K562 (cell line): ENCODE results near the gene MSGN1. TPM values are rescaled to one million over a fixed set of nuclear protein-coding genes. Genes with fewer than 3 reads are reported as not detected.

Source experiments
- ATAC-seq: fragments of 200-7000 bp; cut with Tn5 transposase; 3 replicates; pipeline ENCODE4 v1.9.1; 2020; ENCODE audit warnings: moderate library complexity
- BruUV-seq: library from RNA; stranded (reverse); fragments of 400-500 nt; replicated peaks from 2 replicates; lab custom pipeline; 2021; lab: Mats Ljungman, UMichigan
- CTCF ChIA-PET: fragments of 300-600 bp; formaldehyde crosslinking; extraction: SDS; loops from one replicate; lab custom pipeline; 2021; ENCODE audit warnings: low intra/inter-chr PET ratio; lab: Yijun Ruan, JAX
- POLR2A ChIA-PET: fragments of 300-600, 350-650 bp; sonication (Branson Sonifier 250); formaldehyde crosslinking; extraction: SDS; loops from one replicate; lab custom pipeline; 2021; ENCODE audit warnings: antibody characterized with exemption, inconsistent platforms; lab: Yijun Ruan, JAX
- DNase-seq, 4 experiments: peaks; one replicate each; pipeline versions ENCODE4 v3.0.0 to v3.0.0-alpha.2; 2011 to 2018; ENCODE audit warnings: low spot score in 3 of 4, mixed read lengths in 3 of 4; ENCODE audit errors: extremely low read depth in 1 of 4
- FAIRE-seq: peaks from 2 replicates; lab custom pipeline; 2011; peaks lifted over from hg19 to GRCh38; lab: Jason Lieb, UNC
- H2AFZ ChIP-seq: 2 replicates; pipeline ENCODE4 v1.6.0; 2011; ENCODE audit warnings: low read depth, low read length, control low read depth, inconsistent platforms
- H3K27ac ChIP-seq: fragments of 200-600 bp; 3 replicates; pipeline ENCODE4 v1.8.0; 2011; ENCODE audit warnings: low read depth, mild to moderate bottlenecking, control low read depth, inconsistent platforms, low read length, moderate library complexity, mixed read lengths; ENCODE audit errors: extremely low read depth
- H3K27me3 ChIP-seq, 2 experiments: fragments of 300-600 bp in 1 of 2; 2 replicates in 1 of 2; 3 replicates in 1 of 2; pipeline versions ENCODE4 v1.6.0 to v1.8.0; 2011; ENCODE audit warnings: inconsistent platforms in 2 of 2, low read length in 2 of 2, mild to moderate bottlenecking in 1 of 2, mixed read lengths in 1 of 2, moderate library complexity in 1 of 2; ENCODE audit not compliant: control insufficient read depth in 2 of 2, insufficient read depth in 2 of 2
- H3K36me3 ChIP-seq: fragments of 300-600 bp; 3 replicates; pipeline ENCODE4 v1.8.0; 2011; ENCODE audit warnings: mild to moderate bottlenecking, low read length, inconsistent platforms; ENCODE audit not compliant: control insufficient read depth, insufficient read depth
- H3K4me1 ChIP-seq, 2 experiments: fragments of 200-600 bp in 1 of 2; replicated peaks in 1 of 2; 2 replicates in 1 of 2; 3 replicates in 1 of 2; pipeline versions ENCODE4 v1.5.1 to v1.8.0; 2011; ENCODE audit warnings: inconsistent platforms in 2 of 2, low read length in 2 of 2, mild to moderate bottlenecking in 1 of 2, mixed read lengths in 1 of 2, moderate library complexity in 1 of 2; ENCODE audit not compliant: control insufficient read depth in 2 of 2, insufficient read depth in 2 of 2
- H3K4me2 ChIP-seq: 2 replicates; pipeline ENCODE4 v1.6.1; 2011; ENCODE audit warnings: low read length, control low read depth, inconsistent platforms, mixed read lengths; ENCODE audit not compliant: insufficient read depth
- H3K4me3 ChIP-seq: fragments of 200-600 bp; sonication (generic), shearing (Covaris generic); 2 replicates; pipeline ENCODE4 v1.5.1; 2016; ENCODE audit warnings: control low read depth, inconsistent platforms
- H3K79me2 ChIP-seq: fragments of 200-600 bp; 3 replicates; pipeline ENCODE4 v1.8.0; 2011; ENCODE audit warnings: low read length, inconsistent platforms; ENCODE audit not compliant: control insufficient read depth, insufficient read depth
- H3K9ac ChIP-seq, 2 experiments: 2 replicates each; pipeline versions ENCODE4 v1.6.0 to v1.6.1; 2011; ENCODE audit warnings: low read depth in 2 of 2, low read length in 2 of 2, control low read depth in 1 of 2, inconsistent platforms in 1 of 2, mild to moderate bottlenecking in 1 of 2, mixed read lengths in 1 of 2; ENCODE audit not compliant: insufficient read depth in 1 of 2
- H3K9me1 ChIP-seq: one replicate; pipeline ENCODE4 v1.6.0; 2011; ENCODE audit warnings: inconsistent platforms, mild to moderate bottlenecking, low read length, moderate library complexity; ENCODE audit not compliant: control insufficient read depth, insufficient read depth
- H3K9me3 ChIP-seq: replicated peaks from 2 replicates; pipeline ENCODE4 v1.5.1; 2011; ENCODE audit warnings: low read depth, low read length, inconsistent platforms; ENCODE audit not compliant: control insufficient read depth, insufficient read depth
- H4K20me1 ChIP-seq: replicated peaks from 2 replicates; pipeline ENCODE4 v1.6.1; 2011; ENCODE audit warnings: low read length, inconsistent platforms, mixed read lengths; ENCODE audit not compliant: control insufficient read depth, insufficient read depth
- DNMT1 ChIP-seq: fragments of 450-650 bp; IDR thresholded peaks from 2 replicates; pipeline ENCODE4 v1.6.1; 2016; ENCODE audit warnings: antibody characterized with exemption, mild to moderate bottlenecking
- E2F1 ChIP-seq: sonication (generic); formaldehyde crosslinking; IDR thresholded peaks from 2 replicates; pipeline ENCODE4 v1.8.1; 2023; ENCODE audit warnings: mild to moderate bottlenecking, missing genetic modification reagents, moderate library complexity
- ETS2 ChIP-seq: IDR thresholded peaks from 2 replicates; pipeline ENCODE4 v1.6.1; 2016; ENCODE audit warnings: borderline replicate concordance, missing genetic modification characterization, mild to moderate bottlenecking, moderate library complexity, missing compliant biosample characterization; ENCODE audit not compliant: poor library complexity, severe bottlenecking
- FOXM1 ChIP-seq, 2 experiments: fragments of 450-650 bp in 1 of 2; sonication (generic) in 1 of 2; formaldehyde crosslinking in 1 of 2; IDR thresholded peaks; 2 replicates each; pipeline versions ENCODE4 v1.6.1 to v1.9.0; 2017 to 2022; ENCODE audit warnings: low read depth in 2 of 2, mild to moderate bottlenecking in 2 of 2, missing genetic modification reagents in 1 of 2, moderate library complexity in 1 of 2
- HNRNPL ChIP-seq: fragments of 200-400 bp; formaldehyde crosslinking; IDR thresholded peaks from 2 replicates; pipeline ENCODE4 v1.6.1; 2017; ENCODE audit warnings: low read depth, mild to moderate bottlenecking, low read length
- HOXB6 ChIP-seq: fragments of 250-450 bp; sonication (Bioruptor Pico); IDR thresholded peaks from 2 replicates; pipeline ENCODE4 v1.5.1; 2022; ENCODE audit warnings: mild to moderate bottlenecking, borderline replicate concordance
- IFI16 ChIP-seq: fragments of 250-450 bp; sonication (Bioruptor Pico); IDR thresholded peaks from 2 replicates; pipeline ENCODE4 v2.1.2; 2022; ENCODE audit warnings: mild to moderate bottlenecking, inconsistent platforms
- NFE2 ChIP-seq: IDR thresholded peaks from 2 replicates; pipeline ENCODE4 v1.6.1; 2014; ENCODE audit warnings: antibody characterized with exemption, low read depth
- POLR2H ChIP-seq: IDR thresholded peaks from 2 replicates; pipeline ENCODE4 v1.6.1; 2016; ENCODE audit warnings: missing genetic modification characterization, low read depth, mild to moderate bottlenecking, control low read depth, missing compliant biosample characterization, moderate library complexity
- SRSF9 ChIP-seq: fragments of 200-400 bp; formaldehyde crosslinking; IDR thresholded peaks from 2 replicates; pipeline ENCODE4 v1.6.1; 2017; ENCODE audit warnings: low read depth, low read length, borderline replicate concordance
- TBL1XR1 ChIP-seq, 2 experiments: IDR thresholded peaks; 2 replicates each; pipeline ENCODE4 v1.6.1; 2012; ENCODE audit warnings: improper control_type of control experiment in 2 of 2, low read length in 2 of 2, mild to moderate bottlenecking in 1 of 2
- ZNF197 ChIP-seq: fragments of 200-800 bp; sonication (Bioruptor generic); IDR thresholded peaks from 2 replicates; pipeline ENCODE4 v1.6.1; 2016; ENCODE audit warnings: low read depth, missing genetic modification characterization, missing compliant biosample characterization
- ZNF263 ChIP-seq: sonication (generic); formaldehyde crosslinking; IDR thresholded peaks from 2 replicates; pipeline ENCODE4 v1.8.0; 2022; ENCODE audit warnings: mild to moderate bottlenecking, missing genetic modification reagents, borderline replicate concordance
- ZNF280A ChIP-seq: fragments of 450-650 bp; IDR thresholded peaks from 2 replicates; pipeline ENCODE4 v1.6.1; 2018; ENCODE audit warnings: mild to moderate bottlenecking, low read depth; ENCODE audit not compliant: partially characterized antibody
- ZNF282 ChIP-seq: sonication (generic); formaldehyde crosslinking; IDR thresholded peaks from 2 replicates; pipeline ENCODE4 v1.8.1; 2023; ENCODE audit warnings: missing genetic modification reagents
- ZNF347 ChIP-seq: fragments of 450-650 bp; formaldehyde crosslinking; IDR thresholded peaks from 2 replicates; pipeline ENCODE4 v1.4.0; 2020; ENCODE audit warnings: low read depth, mild to moderate bottlenecking, moderate library complexity
- ZNF586 ChIP-seq: fragments of 450-650 bp; formaldehyde crosslinking; conservative IDR thresholded peaks from 2 replicates; pipeline ENCODE4 v1.4.0; 2020; ENCODE audit warnings: mild to moderate bottlenecking, moderate library complexity
- ZNF778 ChIP-seq: fragments of 450-650 bp; formaldehyde crosslinking; IDR thresholded peaks from 2 replicates; pipeline ENCODE4 v1.4.0; 2020; ENCODE audit warnings: mild to moderate bottlenecking, moderate library complexity
- ZNF785 ChIP-seq: fragments of 250-450 bp; sonication (Bioruptor Pico); IDR thresholded peaks from 2 replicates; pipeline ENCODE4 v1.4.0; 2020; ENCODE audit warnings: mild to moderate bottlenecking
- WGBS: fragments of 100-300 bp; shearing (Covaris generic); methylation state at CpG from one replicate; pipeline ENCODE4 v1.1.6; 2016; ENCODE audit warnings: low coverage, mixed read lengths; ENCODE audit not compliant: insufficient coverage; ENCODE audit errors: missing lambda C conversion rate; 5-methylcytosine and 5-hydroxymethylcytosine counted together
- in situ Hi-C: fragments of 300-500 bp; cut with MboI; formaldehyde crosslinking; loops from 4 replicates; pipeline ENCODE4 v1.15.0; 2018; ENCODE audit warnings: inconsistent platforms, mixed read lengths
- intact Hi-C: fragments of 100-400 bp; cut with micrococcal nuclease; formaldehyde crosslinking; loops from 2 replicates; pipeline ENCODE4 v1.14.2; 2022
- polyA plus RNA-seq, 8 experiments: library from polyadenylated mRNA; depleted of rRNA in 4 of 8; stranded (reverse) in 5 of 8; unstranded in 3 of 8; fragments of >200 nt; fragmentation: Nextera tagmentation in 2 of 8; fragmentation: Illumina TruSeq in 1 of 8; extraction: Ambion mirVana in 2 of 8; extraction: Trizol in 1 of 8; gene quantifications; 2 replicates each; pipeline versions ENCODE4 v1.2.1 to v1.2.3, GENCODE V29; 2011 to 2014; ENCODE audit warnings: inconsistent platforms in 1 of 8, missing spikeins in 1 of 8
- total RNA-seq, 7 experiments: library from RNA; depleted of rRNA in 6 of 7; stranded (reverse); fragments of >200 nt in 6 of 7; fragmentation: Illumina TruSeq in 2 of 7; extraction: Trizol in 2 of 7; gene quantifications; 2 replicates each; pipeline versions ENCODE4 v1.2.1 to v1.2.3, GENCODE V29; 2011 to 2021; ENCODE audit warnings: low replicate concordance in 1 of 7

The MSGN1 gene
- total and polyA plus RNA-seq, 9 of the 15 experiments (the other 6 are each of a cell fraction or from before 2014, with no cell fraction given) = not detected

GRCh38 chr2:17849275-17849674 is 33.0 kb downstream of the MSGN1 start (continued):
- TF ChIP-seq ZNF197 (CRISPR knock-in tag) (no peak), HOXB6 (CRISPR knock-in tag) (no peak), ZNF785 (CRISPR knock-in tag) (no peak), TBL1XR1 (IDR thresholded peaks at IDR 0.05; ENCODE audit: low read length in 2 of 2) (no peak), ZNF280A (no peak), ZNF347 (CRISPR knock-in tag) (no peak), ETS2 (tag) (no peak), IFI16 (CRISPR knock-in tag) (no peak)

- DNase-seq (no peak), ATAC-seq (no peak), FAIRE-seq (no peak)
- CTCF ChIA-PET = no interaction called here
- H3K4me1 ChIP-seq = no peaks in the 10 kb centered on the region
- no peak overlapping the region for H2AFZ ChIP-seq
- WGBS = 2% methylated on average over 4 of the region's 4 CpGs
- in situ Hi-C loops = loop anchor here (5.0 to 10.0 kb wide), 2 partner anchors 335 to 532 kb away; no protein-coding TSS in a partner anchor
- H4K20me1 ChIP-seq = no peaks in the 10 kb centered on the region
- H3K9ac ChIP-seq = no peak overlapping the region
- intact Hi-C loops = no loop called here
- no peaks in the 10 kb centered on the region for H3K27me3 ChIP-seq
- POLR2A ChIA-PET = no interaction called here
- H3K4me3 ChIP-seq = no peak overlapping the region
- no peaks in the 10 kb centered on the region for H3K9me1 ChIP-seq
- H3K4me2 ChIP-seq = no peak overlapping the region
- no TSS peak for BruUV-seq
- no peaks in the 10 kb centered on the region for H3K9me3 ChIP-seq
- no peaks in the 10 kb centered on the region for H3K36me3 ChIP-seq
- no peaks in the 10 kb centered on the region for H3K79me2 ChIP-seq
- H3K27ac ChIP-seq = no peak overlapping the region
- TF ChIP-seq ZNF282 (CRISPR knock-in tag) = no peak
- no peak for TF ChIP-seq ZNF586 (CRISPR knock-in tag)
- no peak for TF ChIP-seq ZNF778 (CRISPR knock-in tag)
- TF ChIP-seq NFE2 = no peak
- no peak for TF ChIP-seq POLR2H (tag)
- TF ChIP-seq HNRNPL = no peak
- TF ChIP-seq E2F1 (CRISPR knock-in tag) = no peak
- no peak for TF ChIP-seq ZNF263 (CRISPR knock-in tag)
- no peak for TF ChIP-seq SRSF9
- TF ChIP-seq FOXM1 (IDR thresholded peaks at IDR 0.05; ENCODE audit: low read depth) = no peak
- no peak for TF ChIP-seq FOXM1 (CRISPR knock-in tag; IDR thresholded peaks at IDR 0.05; ENCODE audit: low read depth)
- no peak for TF ChIP-seq DNMT1
Observed at GRCh38 chr2:17850151-17850550, 33.9 kb downstream of the MSGN1 start.
